ENCODE results near the gene FAM53A. TPM values are rescaled to one million over a fixed set of nuclear protein-coding genes. Genes with fewer than 3 reads are reported as not detected.

Gene FAM53A
- total RNA-seq, 2 experiments from 2014 or later = 1.4 to 1.8 TPM

- H3K36me3 ChIP-seq (ENCODE audit: insufficient read depth, low read length) = no peaks in the 10 kb centered on the region
- H3K79me2 ChIP-seq (ENCODE audit: insufficient read depth, low read depth, low read length) = no peaks in the 10 kb centered on the region
- BruUV-seq (replicated peaks) = no TSS peak
- no peak overlapping the region for H3K4me2 ChIP-seq (ENCODE audit: low read length)
- ChIA-PET CTCF (ENCODE audit: unreplicated experiment) (no interaction called here), POLR2A (no interaction called here)
- intact Hi-C loops (cut with micrococcal nuclease; ENCODE audit: unreplicated experiment) = no loop called here
- no peaks in the 10 kb centered on the region for H3K9me2 ChIP-seq (ENCODE audit: insufficient read depth, low read length)
- no peak overlapping the region for H3K4me3 ChIP-seq (ENCODE audit: low read depth, low read length, poor library complexity, severe bottlenecking)
- no peaks in the 10 kb centered on the region for H4K20me1 ChIP-seq (ENCODE audit: insufficient read depth, low read length)
- H2AFZ ChIP-seq (ENCODE audit: low read length) = no peak overlapping the region
- no peaks in the 10 kb centered on the region for H3K9me3 ChIP-seq (ENCODE audit: low read length)
- TF ChIP-seq EZH2phosphoT487 (IDR thresholded peaks at IDR 0.05; ENCODE audit: borderline replicate concordance, low read depth, low read length) = no peak
- no peak for TF ChIP-seq CTCF (conservative IDR thresholded peaks at IDR 0.05; ENCODE audit: low read length)
- no peak for DNase-seq (ENCODE audit: low spot score)
- H3K4me1 ChIP-seq (ENCODE audit: insufficient read depth, low read length, poor library complexity, severe bottlenecking) = no peaks in the 10 kb centered on the region
- H3K27ac ChIP-seq (ENCODE audit: low read depth, low read length, poor library complexity, severe bottlenecking) = no peak overlapping the region
Observed at GRCh38 chr4:1653776-1654175, 30.3 kb downstream of the FAM53A start.

- Histone ChIP-seq H4K20me1 (ENCODE audit: insufficient read depth, low read length) (no peaks in the 10 kb centered on the region), H3K27ac (ENCODE audit: low read depth, low read length, poor library complexity, severe bottlenecking) (no peak overlapping the region), H3K79me2 (ENCODE audit: insufficient read depth, low read depth, low read length) (no peaks in the 10 kb centered on the region), H3K4me1 (ENCODE audit: insufficient read depth, low read length, poor library complexity, severe bottlenecking) (no peaks in the 10 kb centered on the region), H3K9me2 (ENCODE audit: insufficient read depth, low read length) (no peaks in the 10 kb centered on the region), H3K4me2 (ENCODE audit: low read length) (no peak overlapping the region), H3K9me3 (ENCODE audit: low read length) (no peaks in the 10 kb centered on the region), H2AFZ (ENCODE audit: low read length) (no peak overlapping the region), H3K36me3 (ENCODE audit: insufficient read depth, low read length) (no peaks in the 10 kb centered on the region), H3K4me3 (ENCODE audit: low read depth, low read length, poor library complexity, severe bottlenecking) (no peak overlapping the region)
- no TSS peak for BruUV-seq (replicated peaks)
- intact Hi-C loops (cut with micrococcal nuclease; ENCODE audit: unreplicated experiment) = no loop called here
- POLR2A ChIA-PET = no interaction called here
- TF ChIP-seq EZH2phosphoT487 (IDR thresholded peaks at IDR 0.05; ENCODE audit: borderline replicate concordance, low read depth, low read length) (no peak), CTCF (conservative IDR thresholded peaks at IDR 0.05; ENCODE audit: low read length) (no peak)
- CTCF ChIA-PET (ENCODE audit: unreplicated experiment) = no interaction called here
- DNase-seq (ENCODE audit: low spot score) = no peak
Observed at GRCh38 chr4:1652088-1652487, 32.0 kb downstream of the FAM53A start.

- intact Hi-C loops (cut with micrococcal nuclease; ENCODE audit: unreplicated experiment) = no loop called here
- POLR2A ChIA-PET = no interaction called here
- no peaks in the 10 kb centered on the region for H4K20me1 ChIP-seq (ENCODE audit: insufficient read depth, low read length)
Observed at GRCh38 chr4:1651609-1652008, 32.5 kb downstream of the FAM53A start.

More at GRCh38 chr4:1651609-1652008, 32.5 kb downstream of the FAM53A start:
- H2AFZ ChIP-seq (ENCODE audit: low read length) = no peak overlapping the region
- no peaks in the 10 kb centered on the region for H3K79me2 ChIP-seq (ENCODE audit: insufficient read depth, low read depth, low read length)
- H3K27ac ChIP-seq (ENCODE audit: low read depth, low read length, poor library complexity, severe bottlenecking) = no peak overlapping the region
- no peak overlapping the region for H3K4me2 ChIP-seq (ENCODE audit: low read length)
- H3K36me3 ChIP-seq (ENCODE audit: insufficient read depth, low read length) = no peaks in the 10 kb centered on the region
- no TSS peak for BruUV-seq (replicated peaks)
- no peaks in the 10 kb centered on the region for H3K9me3 ChIP-seq (ENCODE audit: low read length)
- no peak overlapping the region for H3K4me3 ChIP-seq (ENCODE audit: low read depth, low read length, poor library complexity, severe bottlenecking)
- CTCF ChIA-PET (ENCODE audit: unreplicated experiment) = no interaction called here
- TF ChIP-seq CTCF (conservative IDR thresholded peaks at IDR 0.05; ENCODE audit: low read length) (no peak), EZH2phosphoT487 (IDR thresholded peaks at IDR 0.05; ENCODE audit: borderline replicate concordance, low read depth, low read length) (no peak)
- no peaks in the 10 kb centered on the region for H3K9me2 ChIP-seq (ENCODE audit: insufficient read depth, low read length)
- no peaks in the 10 kb centered on the region for H3K4me1 ChIP-seq (ENCODE audit: insufficient read depth, low read length, poor library complexity, severe bottlenecking)
- no peak for DNase-seq (ENCODE audit: low spot score)
